CD4-positive, alpha-beta T cell treated with Interleukin-15 for 1 hour (primary cell): ENCODE results near the gene SH3PXD2B.
"Not testable (repeated sequence)": the region's sequence is repeated elsewhere in the genome, so short reads cannot be mapped to it uniquely, and the experiment has no call there.

Experiments
- DNase-seq: peaks from one replicate; pipeline ENCODE4 v3.0.0-alpha.2; 2020

The SH3PXD2B gene

GRCh38 chr5:172362755-172363154 lies 91.6 kb downstream of the SH3PXD2B start:
- no peak for DNase-seq

- peak; percentile 83 for DNase-seq
These were observed 92.6 kb downstream of the SH3PXD2B start for GRCh38 chr5:172361566-172362238.

- DNase-seq: no peak
These were observed 96.0 kb downstream of the SH3PXD2B start for GRCh38 chr5:172358345-172358744.

- DNase-seq: no peak
These were observed 97.8 kb downstream of the SH3PXD2B start for GRCh38 chr5:172356527-172356926.

- no peak for DNase-seq
These were observed 98.3 kb downstream of the SH3PXD2B start for GRCh38 chr5:172356047-172356446.

- no peak for DNase-seq
These were observed 100.5 kb downstream of the SH3PXD2B start for GRCh38 chr5:172353846-172354245.

- DNase-seq: no peak
These were observed 101.0 kb downstream of the SH3PXD2B start for GRCh38 chr5:172353271-172353812.

GRCh38 chr5:172352526-172352925 lies 101.8 kb downstream of the SH3PXD2B start:
- not testable (repeated sequence) for DNase-seq

- no peak for DNase-seq
These were observed 103.0 kb downstream of the SH3PXD2B start for GRCh38 chr5:172351240-172351778.

- DNase-seq: no peak
These were observed 103.8 kb downstream of the SH3PXD2B start for GRCh38 chr5:172350212-172351181.

- not testable (repeated sequence) for DNase-seq
These were observed 105.6 kb downstream of the SH3PXD2B start for GRCh38 chr5:172348733-172349132.

- DNase-seq: no peak
These were observed 106.2 kb downstream of the SH3PXD2B start for GRCh38 chr5:172348084-172348483.

- no peak for DNase-seq
These were observed 106.8 kb downstream of the SH3PXD2B start for GRCh38 chr5:172347496-172348052.

- DNase-seq: no peak
These were observed 108.4 kb downstream of the SH3PXD2B start for GRCh38 chr5:172345881-172346280.

- no peak for DNase-seq
These were observed 109.4 kb downstream of the SH3PXD2B start for GRCh38 chr5:172344855-172345409.

- no peak for DNase-seq
These were observed 110.6 kb downstream of the SH3PXD2B start for GRCh38 chr5:172343741-172344140.

GRCh38 chr5:172342918-172343317 lies 111.4 kb downstream of the SH3PXD2B start:
- DNase-seq: no peak

- no peak for DNase-seq
These were observed 114.8 kb downstream of the SH3PXD2B start for GRCh38 chr5:172339264-172340180.

- DNase-seq: no peak
These were observed 117.5 kb downstream of the SH3PXD2B start for GRCh38 chr5:172336676-172337285.

- DNase-seq: no peak
These were observed 118.1 kb downstream of the SH3PXD2B start for GRCh38 chr5:172336264-172336663.

- no peak for DNase-seq
These were observed 118.6 kb downstream of the SH3PXD2B start for GRCh38 chr5:172335721-172336120.
